Hippocampal formation (tissue), 2 donors: ENCODE results near the gene CDC25C.
"Not testable (repeated sequence)": the region's sequence is repeated elsewhere in the genome, so short reads cannot be mapped to it uniquely, and the experiment has no call there.

Source experiments
- DNase-seq, 2 donors: peaks; one replicate each; lab custom pipeline; 2025; lab: John Stamatoyannopoulos, UW

CDC25C gene

DNA sequence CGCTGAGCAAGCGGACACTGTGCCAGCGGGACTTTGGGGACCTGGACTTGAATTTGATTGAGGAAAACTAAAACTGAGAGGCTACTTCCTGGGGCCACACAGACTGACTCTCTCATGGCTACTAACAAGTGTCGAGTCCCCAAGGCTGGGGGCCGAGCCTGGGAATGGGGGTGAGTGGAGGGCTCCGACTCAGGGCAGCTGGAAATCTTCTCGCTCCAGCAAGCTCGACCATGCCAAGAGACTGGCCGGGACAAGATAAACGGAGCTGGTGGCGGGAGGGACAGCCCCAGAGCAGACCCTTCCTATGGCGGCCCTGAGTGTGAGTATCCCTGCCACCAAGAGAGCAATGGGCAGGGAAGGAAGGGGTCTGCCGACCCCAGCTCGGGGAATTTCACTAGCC, 15.3 kb upstream of the CDC25C start:
- no peak for DNase-seq

GRCh38 chr5:138344887-138345622, 13.5 kb upstream of the CDC25C start:
- no peak for DNase-seq

DNA sequence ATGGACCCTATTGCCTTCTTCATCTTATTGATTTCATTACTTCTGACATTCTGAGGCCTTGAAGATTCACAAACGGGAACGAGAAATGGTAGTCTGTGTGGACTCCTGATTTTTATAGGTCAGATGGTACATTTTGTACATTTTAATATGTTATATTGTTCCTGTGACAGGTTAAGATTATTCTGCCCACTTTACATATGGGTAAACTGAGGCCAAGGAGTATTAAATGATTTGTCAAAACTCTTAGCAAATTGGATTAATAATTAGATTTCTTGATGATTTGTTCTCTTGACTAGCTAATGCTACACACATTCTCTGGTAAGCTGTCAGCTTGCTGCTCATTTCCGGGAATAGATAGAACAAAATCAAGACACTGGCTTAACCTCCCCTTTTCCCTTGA, 8.4 kb upstream of the CDC25C start:
- DNase-seq, result no peak

- DNase-seq, result no peak
Measured at GRCh38 chr5:138339464-138339863, 7.9 kb upstream of the CDC25C start.

- DNase-seq, result no peak
Measured at GRCh38 chr5:138339091-138339456, 7.5 kb upstream of the CDC25C start.

GRCh38 chr5:138338411-138339090, 6.9 kb upstream of the CDC25C start:
- DNase-seq, result no peak

- peak; percentile 89 for DNase-seq
Measured at GRCh38 chr5:138337685-138338410, 6.2 kb upstream of the CDC25C start, which contains the start of gene FAM53C. FAM53C (plus strand) TSS chr5:138338266; CDS start chr5:138341336, 3,070 bp downstream.

- DNase-seq, result peak; percentile 88 to 89
Measured at GRCh38 chr5:138336952-138337684, 5.5 kb upstream of the CDC25C start.

DNA sequence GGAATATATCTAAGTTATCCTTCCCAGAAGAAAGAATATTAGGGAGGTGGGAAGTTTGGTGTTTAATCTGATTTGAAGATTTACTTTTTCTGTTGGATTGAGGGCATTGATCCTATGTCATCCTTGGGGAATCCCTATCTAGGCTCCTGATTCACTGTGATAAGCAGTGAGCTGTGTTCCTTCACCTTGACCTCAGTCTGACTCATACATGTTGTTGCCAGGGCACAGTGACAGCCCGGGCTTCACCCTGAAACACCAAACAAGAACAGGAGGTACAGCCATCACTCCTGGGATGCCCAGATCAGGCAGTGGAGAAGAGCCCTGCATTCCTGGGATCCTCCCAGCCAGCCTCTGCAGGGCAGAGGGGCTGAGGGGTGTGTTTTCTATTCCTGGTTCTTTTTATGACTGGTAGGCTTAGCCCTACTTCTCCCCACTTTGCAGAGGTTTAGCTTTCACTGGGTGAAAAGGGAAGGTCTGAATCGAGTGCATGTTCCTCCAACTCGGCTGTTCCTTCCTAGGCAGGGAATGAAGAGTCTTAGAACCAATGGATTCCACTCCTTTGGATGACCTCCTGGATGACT, 3.4 kb upstream of the CDC25C start:
- DNase-seq, result no peak

DNA sequence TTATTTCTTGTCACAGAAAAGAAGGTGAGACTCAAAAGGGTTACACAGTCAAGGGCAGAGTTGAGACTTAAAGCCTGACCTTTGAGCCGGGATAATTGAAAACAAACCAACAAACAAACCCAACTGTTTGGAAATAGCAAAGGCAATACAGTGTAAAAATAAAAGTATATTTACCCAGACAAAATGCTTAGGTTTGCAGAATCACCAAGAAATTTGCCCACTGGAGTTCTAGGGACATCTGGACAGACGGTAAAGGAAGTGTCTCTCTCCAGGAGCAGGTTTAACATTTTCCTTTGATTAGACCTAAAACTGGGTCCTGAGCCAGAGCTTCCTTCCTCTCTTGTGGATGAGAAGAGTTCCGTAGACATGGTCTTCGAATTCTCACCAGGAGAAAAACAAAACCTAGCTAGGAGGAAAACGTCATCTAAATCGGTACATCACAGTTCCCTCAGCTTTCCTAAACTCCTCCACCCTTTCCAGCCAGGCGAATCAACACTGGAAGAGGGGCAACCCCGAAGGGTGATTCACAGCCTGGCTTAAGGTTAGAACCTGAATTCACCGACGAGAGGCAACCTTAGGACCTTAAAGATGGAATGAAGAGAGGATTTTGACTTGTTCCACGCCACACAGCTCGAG, 673 bp downstream of the CDC25C start:
- no peak for DNase-seq

GRCh38 chr5:138318211-138318610, 13.4 kb downstream of the CDC25C start:
- not testable (repeated sequence) for DNase-seq

DNA sequence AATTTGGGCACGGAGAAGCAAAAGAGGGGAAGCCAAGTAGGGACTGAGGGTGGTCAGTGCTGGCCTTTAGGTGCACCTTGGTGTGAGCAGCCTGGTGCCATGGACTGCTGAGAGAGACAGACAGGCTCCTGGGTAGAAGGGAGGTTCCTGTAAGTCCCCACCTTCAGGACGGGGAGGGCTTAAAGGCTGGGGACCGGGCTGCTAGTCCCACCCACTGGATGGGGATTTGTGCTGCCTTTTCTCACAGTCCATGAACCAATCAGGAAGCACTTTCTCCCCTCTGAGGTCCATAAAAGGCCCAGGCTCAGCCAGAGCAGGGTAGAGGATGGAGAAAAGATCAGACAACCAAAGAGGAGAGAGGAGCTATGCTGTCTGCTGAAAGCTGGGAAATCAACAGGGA, 15.2 kb downstream of the CDC25C start:
- DNase-seq, result no peak

DNA sequence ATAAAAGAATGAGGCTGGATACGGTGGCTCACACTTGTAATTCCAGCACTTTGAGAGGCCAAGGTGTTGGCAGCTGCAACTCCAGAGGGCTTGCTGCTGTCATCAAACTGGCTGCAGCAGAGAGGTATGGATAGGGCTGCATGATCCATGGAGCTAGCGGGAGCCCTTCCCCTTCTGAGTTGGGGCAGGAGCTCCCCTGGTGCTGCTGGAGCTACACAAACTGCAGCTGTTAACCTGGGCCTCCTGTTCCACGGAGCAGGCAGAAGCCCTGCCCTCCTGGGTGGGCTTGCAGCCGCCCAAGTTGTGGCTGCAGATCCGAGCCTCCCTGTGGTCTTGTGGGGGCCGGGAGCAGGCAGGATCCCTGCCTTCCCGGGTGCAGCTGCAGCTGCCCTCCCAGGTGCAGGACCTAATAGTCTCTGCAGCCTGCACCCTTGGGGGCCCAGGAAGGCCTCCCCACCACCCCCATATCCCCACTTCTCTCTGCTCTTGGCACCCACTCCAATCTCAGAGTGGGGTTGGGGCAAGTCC, 15.8 kb downstream of the CDC25C start:
- DNase-seq, result no peak

DNA sequence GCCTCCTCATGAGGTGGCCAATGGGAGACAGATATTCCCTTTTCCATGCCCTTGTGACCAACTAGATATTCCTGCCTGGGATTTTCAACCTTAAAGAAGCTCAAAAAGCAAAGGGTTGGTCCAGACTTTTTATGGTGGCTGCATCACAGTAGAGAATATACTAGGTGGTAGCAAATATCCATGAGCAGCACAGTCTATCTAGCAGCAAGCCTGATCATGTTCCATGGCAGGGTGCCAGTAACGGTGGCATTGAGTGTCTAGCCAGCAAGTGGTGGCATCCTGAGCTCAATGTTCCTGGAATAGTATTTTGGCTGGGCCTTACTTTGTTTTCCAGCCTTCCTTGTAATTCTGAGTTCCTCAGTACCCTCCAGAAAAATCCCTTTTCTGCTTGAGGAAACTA, 25.8 kb downstream of the CDC25C start:
- no peak for DNase-seq

- no peak for DNase-seq
Measured at GRCh38 chr5:138303372-138303771, 28.2 kb downstream of the CDC25C start.

DNA sequence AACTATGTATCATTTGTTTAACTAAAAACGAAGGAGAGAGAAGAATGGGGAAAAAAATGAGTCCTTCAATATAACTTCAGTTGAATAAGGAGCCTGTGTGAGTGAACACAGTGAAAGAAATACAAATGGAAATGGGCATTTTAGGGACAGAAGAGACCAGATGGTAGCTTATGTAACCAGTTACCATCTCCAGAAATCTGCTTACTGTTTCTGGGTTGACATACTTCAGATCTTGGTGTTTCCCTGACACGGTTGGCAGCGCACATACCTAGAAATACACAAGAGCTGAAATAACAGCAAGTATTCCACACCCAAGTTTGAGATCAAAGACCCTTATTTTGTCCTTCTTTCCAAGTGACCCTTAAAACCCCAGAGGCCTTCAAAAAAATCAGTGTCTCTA, 42.3 kb downstream of the CDC25C start:
- DNase-seq, result peak in 1 of 2 donors; percentile 9

- DNase-seq, result no peak
Measured at GRCh38 chr5:138287246-138287645, 44.4 kb downstream of the CDC25C start.

DNA sequence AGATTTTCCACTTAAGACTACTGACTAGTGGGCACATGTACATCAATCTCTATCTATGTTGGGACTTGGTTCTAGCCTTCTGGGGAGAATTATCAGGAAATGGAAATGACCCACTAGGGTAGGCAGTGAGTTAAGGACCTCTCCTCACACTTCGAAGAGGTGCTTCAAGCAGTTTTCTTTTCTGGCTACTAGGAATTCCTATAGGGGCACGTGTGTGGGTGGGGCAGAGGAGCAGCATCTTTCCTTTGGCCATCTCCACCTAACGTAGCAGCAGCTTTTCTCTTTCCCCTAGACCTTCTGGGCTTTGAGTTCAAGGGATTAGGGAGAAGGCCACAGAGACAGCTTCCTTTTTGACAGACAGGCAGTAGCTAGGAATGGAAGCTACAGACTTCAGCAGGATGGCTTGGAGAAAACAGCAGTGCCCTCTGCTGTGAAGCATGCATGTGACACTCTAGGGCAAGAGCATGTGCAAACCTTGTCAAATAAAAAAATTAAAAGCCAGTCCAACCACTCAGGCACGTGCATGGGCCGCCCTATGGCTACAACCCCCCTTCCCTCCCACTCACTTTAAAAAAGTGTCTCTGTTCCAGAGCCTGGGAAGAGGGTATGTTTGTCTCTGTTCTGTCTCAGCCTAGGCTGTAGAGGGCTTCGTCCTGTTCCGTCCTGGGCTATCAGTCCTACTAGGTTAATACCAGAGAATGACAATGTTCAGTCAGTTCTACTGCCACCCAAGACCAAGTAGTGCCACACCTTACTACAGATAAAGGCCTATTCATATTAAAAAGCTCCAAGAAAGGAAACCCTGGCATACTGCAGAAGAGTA, 48.5 kb downstream of the CDC25C start:
- DNase-seq, result peak in 1 of 2 donors; percentile 33

- no peak for DNase-seq
Measured at GRCh38 chr5:138280915-138281314, 50.7 kb downstream of the CDC25C start.

- DNase-seq, result no peak
Measured at GRCh38 chr5:138276402-138277054, 55.1 kb downstream of the CDC25C start.
